H1 (cell line): Measurements from ENCODE around the gene FOXF2. TPM values are rescaled to one million over a fixed set of nuclear protein-coding genes. Genes with fewer than 3 reads are reported as not detected.

Experiments
- CTCF ChIA-PET: fragments of 300-600 bp; sonication (Branson Sonifier 250); formaldehyde crosslinking; loops from one replicate; lab custom pipeline; 2021; ENCODE audit not compliant: partially characterized antibody; lab: Charles Lee
- POLR2A ChIA-PET: fragments of 300-600 bp; sonication (Branson Sonifier 250); formaldehyde crosslinking; loops from one replicate; lab custom pipeline; 2021; ENCODE audit warnings: inconsistent platforms; ENCODE audit not compliant: partially characterized antibody; lab: Charles Lee
- DNase-seq, 2 experiments: peaks; one replicate each; pipeline versions ENCODE4 v3.0.0 to v3.0.0-alpha.2; 2010 to 2022; ENCODE audit warnings: low spot score in 2 of 2, low read depth in 1 of 2, mixed read lengths in 1 of 2
- FAIRE-seq: peaks from 2 replicates; lab custom pipeline; 2011; peaks lifted over from hg19 to GRCh38; lab: Jason Lieb, UNC
- H2AFZ ChIP-seq: 2 replicates; pipeline ENCODE4 v1.8.1; 2012; ENCODE audit warnings: low read length, inconsistent platforms
- H2AK5ac ChIP-seq: 2 replicates; pipeline ENCODE4 v1.6.1; 2013; ENCODE audit warnings: low read depth, low read length
- H2BK120ac ChIP-seq: replicated peaks from 2 replicates; pipeline ENCODE3; 2013; ENCODE audit warnings: low read depth, low read length, inconsistent platforms
- H2BK12ac ChIP-seq: 2 replicates; pipeline ENCODE4 v1.6.1; 2013; ENCODE audit warnings: low read depth, low read length
- H2BK15ac ChIP-seq: 2 replicates; pipeline ENCODE4 v1.6.1; 2013; ENCODE audit warnings: low read length
- H2BK20ac ChIP-seq: 2 replicates; pipeline ENCODE4 v1.6.1; 2013; ENCODE audit warnings: low read length
- H2BK5ac ChIP-seq: 2 replicates; pipeline ENCODE4 v1.6.1; 2013; ENCODE audit warnings: low read depth, low read length
- H3K14ac ChIP-seq: 2 replicates; pipeline ENCODE4 v1.6.1; 2013; ENCODE audit warnings: inconsistent platforms; ENCODE audit not compliant: insufficient read length
- H3K18ac ChIP-seq: 2 replicates; pipeline ENCODE4 v1.6.1; 2013; ENCODE audit warnings: low read length; ENCODE audit errors: extremely low read depth
- H3K23ac ChIP-seq: 2 replicates; pipeline ENCODE4 v1.6.1; 2013; ENCODE audit warnings: inconsistent platforms; ENCODE audit not compliant: insufficient read length
- H3K23me2 ChIP-seq: 2 replicates; pipeline ENCODE4 v1.6.1; 2013; ENCODE audit warnings: low read depth, low read length
- H3K27ac ChIP-seq: 2 replicates; pipeline ENCODE4 v1.6.1; 2011; ENCODE audit warnings: low read depth, low read length, inconsistent platforms
- H3K27me3 ChIP-seq, 4 experiments: replicated peaks in 1 of 4; 1 replicate in 1 of 4; 2 replicates in 3 of 4; pipeline versions ENCODE4 v1.6.1 to v1.8.1; 2011 to 2013; ENCODE audit warnings: low read length in 3 of 4, mild to moderate bottlenecking in 3 of 4, inconsistent platforms in 2 of 4, mixed read lengths in 2 of 4, moderate library complexity in 1 of 4; ENCODE audit not compliant: control insufficient read depth in 3 of 4, insufficient read depth in 3 of 4; ENCODE audit errors: extremely low read depth in 1 of 4
- H3K36me3 ChIP-seq, 4 experiments: 2 replicates each; pipeline versions ENCODE4 v1.6.1 to v1.8.1; 2011 to 2013; ENCODE audit warnings: mild to moderate bottlenecking in 4 of 4, low read length in 3 of 4, moderate library complexity in 2 of 4, control low read depth in 1 of 4, inconsistent platforms in 1 of 4; ENCODE audit not compliant: insufficient read depth in 4 of 4, control insufficient read depth in 2 of 4
- H3K4ac ChIP-seq: replicated peaks from 2 replicates; pipeline ENCODE3; 2013; ENCODE audit warnings: low read length, low read depth, mixed read lengths, inconsistent platforms; ENCODE audit not compliant: insufficient read length
- H3K4me1 ChIP-seq, 4 experiments: replicated peaks in 1 of 4; 1 replicate in 1 of 4; 2 replicates in 3 of 4; pipeline versions ENCODE4 v1.6.1 to v1.8.1; 2011 to 2013; ENCODE audit warnings: low read length in 3 of 4, inconsistent platforms in 2 of 4, mixed read lengths in 1 of 4; ENCODE audit not compliant: insufficient read depth in 4 of 4, control insufficient read depth in 3 of 4
- H3K4me2 ChIP-seq, 2 experiments: 2 replicates each; pipeline versions ENCODE4 v1.6.1 to v1.8.1; 2011 to 2013; ENCODE audit warnings: low read depth in 2 of 2, low read length in 2 of 2, control low read depth in 1 of 2, inconsistent platforms in 1 of 2, mild to moderate bottlenecking in 1 of 2; ENCODE audit not compliant: insufficient read depth in 1 of 2
- H3K4me3 ChIP-seq, 4 experiments: fragments of 200-600, 300-600 bp in 1 of 4; sonication (generic), shearing (Covaris generic), sonication (Bioruptor Twin) in 1 of 4; 2 replicates each; pipeline versions ENCODE4 v1.5.1 to v1.8.1; 2011 to 2016; ENCODE audit warnings: low read length in 4 of 4, low read depth in 3 of 4, control low read depth in 2 of 4, inconsistent platforms in 2 of 4, mild to moderate bottlenecking in 2 of 4, mixed read lengths in 1 of 4, moderate library complexity in 1 of 4; ENCODE audit not compliant: insufficient read depth in 2 of 4; ENCODE audit errors: extremely low read depth in 1 of 4
- H3K56ac ChIP-seq: replicated peaks from 2 replicates; pipeline ENCODE3; 2013; ENCODE audit warnings: low read depth, mild to moderate bottlenecking, mixed read lengths, low read length, inconsistent platforms; ENCODE audit not compliant: insufficient read length
- H3K79me1 ChIP-seq: 2 replicates; pipeline ENCODE4 v1.6.1; 2013; ENCODE audit warnings: low read depth, low read length, control low read depth
- H3K79me2 ChIP-seq, 2 experiments: 2 replicates each; pipeline versions ENCODE4 v1.6.1 to v1.8.1; 2012 to 2013; ENCODE audit warnings: low read length in 2 of 2, mild to moderate bottlenecking in 2 of 2, inconsistent platforms in 1 of 2; ENCODE audit not compliant: insufficient read depth in 2 of 2, control insufficient read depth in 1 of 2
- H3K9ac ChIP-seq, 4 experiments: replicated peaks in 1 of 4; 1 replicate in 1 of 4; 2 replicates in 3 of 4; pipeline versions ENCODE4 v1.6.1 to v1.8.1; 2011 to 2013; ENCODE audit warnings: low read depth in 3 of 4, low read length in 3 of 4, control low read depth in 2 of 4, mild to moderate bottlenecking in 2 of 4, moderate library complexity in 2 of 4, inconsistent platforms in 1 of 4; ENCODE audit errors: extremely low read depth in 1 of 4
- H3K9me3 ChIP-seq, 2 experiments: 2 replicates each; pipeline versions ENCODE4 v1.6.1 to v1.8.1; 2012 to 2013; ENCODE audit warnings: mild to moderate bottlenecking in 2 of 2, moderate library complexity in 2 of 2, control low read depth in 1 of 2, inconsistent platforms in 1 of 2, low read depth in 1 of 2, low read length in 1 of 2, mixed read lengths in 1 of 2; ENCODE audit not compliant: insufficient read depth in 2 of 2
- H4K20me1 ChIP-seq, 2 experiments: replicated peaks in 1 of 2; 2 replicates each; pipeline versions ENCODE3 to v1.8.1; 2011 to 2013; ENCODE audit warnings: inconsistent platforms in 2 of 2, low read length in 2 of 2, mild to moderate bottlenecking in 1 of 2; ENCODE audit not compliant: insufficient read depth in 2 of 2, control insufficient read depth in 1 of 2
- H4K5ac ChIP-seq: 2 replicates; pipeline ENCODE4 v1.6.1; 2013; ENCODE audit warnings: low read length, low read depth, mixed read lengths, inconsistent platforms; ENCODE audit not compliant: insufficient read length
- H4K8ac ChIP-seq: 2 replicates; pipeline ENCODE4 v1.8.0; 2013; ENCODE audit warnings: mild to moderate bottlenecking, moderate library complexity, low read length, inconsistent platforms; ENCODE audit not compliant: insufficient read depth; ENCODE audit errors: extremely low read depth
- H4K91ac ChIP-seq: replicated peaks from 2 replicates; pipeline ENCODE3; 2013; ENCODE audit warnings: low read length, mixed read lengths, inconsistent platforms; ENCODE audit not compliant: insufficient read length
- CBX8 ChIP-seq: fragments of 300-800, 300-1000 bp; sonication (generic); IDR thresholded peaks from 2 replicates; pipeline ENCODE4 v1.7.1; 2016; ENCODE audit warnings: low read depth, low read length, borderline replicate concordance
- EZH2 ChIP-seq: fragments of 200-600 bp; sonication (generic); IDR thresholded peaks from 2 replicates; pipeline ENCODE4 v1.7.1; 2012; ENCODE audit warnings: low read depth, mild to moderate bottlenecking, moderate library complexity, low read length, inconsistent platforms; ENCODE audit not compliant: severe bottlenecking
- KDM1A ChIP-seq: fragments of 200-600, 300-600 bp; sonication (generic); IDR thresholded peaks from 2 replicates; pipeline ENCODE4 v1.7.1; 2016; ENCODE audit warnings: mild to moderate bottlenecking, low read length, borderline replicate concordance
- RBBP5 ChIP-seq: IDR thresholded peaks from 2 replicates; pipeline ENCODE4 v1.7.1; 2012; ENCODE audit warnings: low read depth, mild to moderate bottlenecking, inconsistent platforms, low read length, moderate library complexity, borderline replicate concordance
- RNF2 ChIP-seq: fragments of 200-900, 300-1000 bp; sonication (generic); IDR thresholded peaks from 2 replicates; pipeline ENCODE4 v1.7.1; 2016; ENCODE audit warnings: borderline replicate concordance, low read depth, mild to moderate bottlenecking, antibody characterized with exemption, low read length; ENCODE audit not compliant: poor library complexity, severe bottlenecking; ENCODE audit errors: missing control alignments
- RXRA ChIP-seq: IDR thresholded peaks from 2 replicates; pipeline ENCODE4 v1.6.1; 2011; ENCODE audit warnings: low read depth, mild to moderate bottlenecking, low read length, moderate library complexity; ENCODE audit not compliant: insufficient read depth
- SUZ12 ChIP-seq: fragments of 200-600 bp; sonication (generic); IDR thresholded peaks from 2 replicates; pipeline ENCODE4 v1.6.1; 2012; ENCODE audit warnings: mild to moderate bottlenecking, inconsistent platforms, low read length, moderate library complexity, mixed read lengths
- TAF7 ChIP-seq: optimal IDR thresholded peaks from 2 replicates; pipeline ENCODE3; 2011; ENCODE audit warnings: low read depth, mild to moderate bottlenecking, inconsistent platforms, low read length, moderate library complexity, borderline replicate concordance
- TCF12 ChIP-seq: IDR thresholded peaks from 2 replicates; pipeline ENCODE4 v1.6.1; 2011; ENCODE audit warnings: low read depth, mild to moderate bottlenecking, low read length
- WGBS, 2 experiments: shearing (Covaris generic) in 1 of 2; methylation state at CpG; one replicate each; pipeline versions ENCODE4 v1.1.6 to v1.1.7; 2013 to 2015; ENCODE audit warnings: low lambda C conversion rate in 2 of 2, mixed read lengths in 2 of 2, inconsistent platforms in 1 of 2, low coverage in 1 of 2, missing lambda C conversion rate in 1 of 2; ENCODE audit not compliant: insufficient replicate concordance in 2 of 2, insufficient coverage in 1 of 2, insufficient read length in 1 of 2; ENCODE audit errors: extremely low coverage in 1 of 2, missing lambda C conversion rate in 1 of 2; 5-methylcytosine and 5-hydroxymethylcytosine counted together
- polyA plus RNA-seq, 7 experiments: library from polyadenylated mRNA; depleted of rRNA in 3 of 7; stranded (reverse) in 5 of 7; unstranded in 2 of 7; fragments of >200 nt in 5 of 7; fragments of 200-250 nt in 2 of 7; gene quantifications; 1 replicate in 5 of 7; 2 replicates in 1 of 7; 4 replicates in 1 of 7; pipeline versions ENCODE4 v1.2.1 to v1.2.3, GENCODE V29; 2011 to 2013; ENCODE audit warnings: missing spikeins in 2 of 7, mixed read lengths in 2 of 7
- total RNA-seq: library from RNA; stranded (reverse); fragmentation: NEBNext Ultra II Directional; extraction: Animal tissue kit (Norgen Biotek cat#: 25700); gene quantifications from 2 replicates; pipeline ENCODE4 v1.2.1, GENCODE V29; 2021

The FOXF2 gene
- total and polyA plus RNA-seq, 2 of the 8 experiments (the other 6 are each of a cell fraction or from before 2014, with no cell fraction given), result 0.05 TPM; not detected in 1

DNA sequence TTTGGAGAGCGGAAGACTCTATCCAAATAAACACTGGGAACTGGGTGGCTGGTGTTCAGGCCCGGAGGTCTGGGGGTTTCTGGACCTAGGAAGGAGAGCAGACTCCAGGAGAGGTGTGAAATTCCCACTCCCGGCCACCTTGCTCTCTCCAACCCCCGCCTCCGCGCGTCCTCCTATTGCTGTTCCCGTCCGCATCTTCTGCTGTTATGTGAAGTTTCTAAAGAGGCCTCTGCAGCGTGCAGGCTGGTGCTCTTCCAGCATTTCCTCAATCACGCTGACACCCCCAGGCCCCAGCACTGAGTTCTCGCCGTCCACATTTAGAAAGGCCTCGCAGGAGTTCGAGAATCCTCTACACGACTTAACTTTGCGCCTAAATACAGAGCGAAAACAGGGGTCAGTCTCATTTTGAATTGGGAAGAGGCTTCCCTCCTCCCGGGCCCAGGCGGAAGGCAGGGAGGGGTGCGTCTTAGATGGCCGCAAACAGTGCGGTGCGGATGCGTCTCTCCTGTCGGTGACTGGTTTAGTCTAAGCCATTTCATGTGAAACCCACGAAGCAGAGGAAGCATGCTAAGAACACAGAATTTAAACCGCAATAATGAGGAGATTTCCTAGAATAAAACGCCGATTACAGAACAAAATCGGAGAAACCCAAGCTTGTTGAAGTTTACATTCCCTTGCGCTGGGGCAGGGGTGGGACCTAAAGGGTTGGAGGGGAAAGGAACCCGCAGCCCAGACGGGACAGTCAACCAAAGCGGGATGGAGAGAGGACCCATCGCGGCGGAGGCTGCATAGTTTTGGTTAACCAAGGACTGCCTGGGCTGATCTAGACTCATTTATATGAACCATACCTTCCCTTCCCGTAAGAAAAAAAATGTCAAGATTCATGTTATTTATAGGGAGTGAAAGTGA lies 4.0 kb upstream of the FOXF2 start:
- Histone ChIP-seq H3K27me3 (peaks cover 90 to 100% (median 96%) of the 10 kb centered on the region in 4 experiments), H2AFZ (no peak overlapping the region), H3K4ac (no peak overlapping the region), H3K36me3 (peaks cover 0 to 2% (median 0%) of the 10 kb centered on the region in 4 experiments; a peak in 1 of 8 replicates), H2BK5ac (no peak overlapping the region), H3K23ac (no peak overlapping the region), H3K79me1 (no peaks in the 10 kb centered on the region), H2BK20ac (no peak overlapping the region), H2BK120ac (no peak overlapping the region), H3K18ac (no peak overlapping the region; the same call in 1 of the 2 replicates), H4K5ac (no peak overlapping the region), H4K91ac (no peak overlapping the region), H3K23me2 (peaks cover 7% of the 10 kb centered on the region; the same call in 1 of the 2 replicates), H3K9ac (no peak overlapping the region), H2BK15ac (no peak overlapping the region; the same call in 1 of the 2 replicates), H4K20me1 (peaks cover 13 to 28% of the 10 kb centered on the region in 2 experiments), H3K14ac (no peak overlapping the region), H4K8ac (no peak overlapping the region), H3K4me1 (peaks cover 0 to 37% (median 15%) of the 10 kb centered on the region in 4 experiments; a peak in 6 of 7 replicates), H3K56ac (no peak overlapping the region), H3K4me3 (no peak overlapping the region), H3K79me2 (no peaks in the 10 kb centered on the region), H3K4me2 (peak overlapping the region in 1 of 2 experiments; percentile 59; a peak in 1 of 4 replicates), H3K9me3 (no peaks in the 10 kb centered on the region), H2BK12ac (peak overlapping the region; percentile 68; the same call in 1 of the 2 replicates), H2AK5ac (0 out of 2 replicates have a peak overlapping the region, but pooled peaks have one; percentile 65), H3K27ac (no peak overlapping the region)
- POLR2A ChIA-PET, result interaction anchor here (1.0 to 1.4 kb wide), 2 partner anchors 8 to 73 kb away, joined by 3 to 4 read pairs; no protein-coding TSS in a partner anchor
- WGBS, 2 experiments, result 7% methylated on average over 39 of the region's 39 CpGs; no CpG with 5 or more reads in 1 of the 2 experiments
- DNase-seq (no peak), FAIRE-seq (no peak)
- CTCF ChIA-PET, result interaction anchor here (1.0 to 3.1 kb wide), 7 partner anchors 7 to 792 kb away, joined by 3 to 17 read pairs (median 6); no protein-coding TSS in a partner anchor
- TF ChIP-seq RBBP5, result no peak
- no peak for TF ChIP-seq KDM1A
- peak; percentile 81 for TF ChIP-seq SUZ12
- TF ChIP-seq TAF7, result no peak
- TF ChIP-seq RXRA, result no peak
- TF ChIP-seq CBX8, result peak; percentile 46; the same call in 1 of the 2 replicates
- peak; percentile 98 for TF ChIP-seq RNF2
- TF ChIP-seq TCF12, result 0 out of 2 replicates have a peak, but pooled peaks have one; percentile 11
- peak; percentile 97 for TF ChIP-seq EZH2
